ENCODE measurements around the gene DZIP1L. TPM values are rescaled to one million over a fixed set of nuclear protein-coding genes. Genes with fewer than 3 reads are reported as not detected.

Gene DZIP1L
- total RNA-seq, 5 donors from 2014 or later (not counting 1 experiment from before 2014, with no cell fraction given), result not detected

Other genes with a start within 250 kb of the DZIP1L start
- under 1 TPM in 3 of 5 donors, not detected in 2; 0.18 to 0.47 (median 0.23) TPM for gene CLDN18, start 105.4 kb downstream of the DZIP1L start, total RNA-seq
- gene A4GNT, start 16.8 kb upstream of the DZIP1L start, total RNA-seq, result not detected
- 10 to 100 TPM; 13.1 to 32.2 (median 27.2) TPM for gene DBR1, start 59.3 kb upstream of the DZIP1L start, total RNA-seq
- 10 to 100 TPM; 55.0 to 79.8 (median 58.6) TPM for gene ARMC8, start 71.7 kb upstream of the DZIP1L start, total RNA-seq
- 1 to 10 TPM in 1 of 5 donors, under 1 TPM in 4; 0.51 to 1.3 (median 0.88) TPM for gene NME9, start 214.2 kb upstream of the DZIP1L start, total RNA-seq
- gene MRAS, start 233.0 kb upstream of the DZIP1L start, total RNA-seq, result under 1 TPM in 4 of 5 donors, not detected in 1; 0.28 to 0.49 (median 0.42) TPM